GM19240 (cell line): Measurements from ENCODE around the gene TNFAIP6.
"Not testable (repeated sequence)": the region's sequence is repeated elsewhere in the genome, so short reads cannot be mapped to it uniquely, and the experiment has no call there.

Experiments
- DNase-seq: peaks from one replicate; pipeline ENCODE4 v3.0.0; 2011; ENCODE audit warnings: low spot score; ENCODE audit not compliant: insufficient read length

The TNFAIP6 gene

GRCh38 chr2:151357359-151357758, at the start of gene TNFAIP6:
TNFAIP6 (plus strand) TSS chr2:151357592; CDS start chr2:151357667, 75 bp downstream.
- no peak for DNase-seq

DNA sequence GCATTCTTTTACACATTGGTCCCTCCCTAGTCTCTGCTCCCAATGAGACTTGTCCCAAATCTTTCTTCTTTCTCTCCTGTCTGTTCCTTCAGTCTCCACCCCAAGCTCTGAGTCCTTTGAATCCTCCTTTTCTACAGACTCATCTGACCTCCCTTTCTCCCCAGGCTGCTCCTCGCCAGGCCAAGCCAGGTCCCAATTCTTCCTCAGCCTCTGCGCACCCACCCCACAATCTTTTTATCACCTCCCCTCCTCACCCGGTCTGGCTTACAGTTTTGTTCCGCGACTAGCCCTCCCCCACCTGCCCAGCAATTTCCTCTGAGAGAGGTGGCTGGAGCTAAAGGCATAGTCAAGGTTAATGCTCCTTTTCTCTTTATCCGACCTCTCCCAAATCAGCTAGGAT, 47.1 kb upstream of the TNFAIP6 start:
- DNase-seq = not testable (repeated sequence)

DNA sequence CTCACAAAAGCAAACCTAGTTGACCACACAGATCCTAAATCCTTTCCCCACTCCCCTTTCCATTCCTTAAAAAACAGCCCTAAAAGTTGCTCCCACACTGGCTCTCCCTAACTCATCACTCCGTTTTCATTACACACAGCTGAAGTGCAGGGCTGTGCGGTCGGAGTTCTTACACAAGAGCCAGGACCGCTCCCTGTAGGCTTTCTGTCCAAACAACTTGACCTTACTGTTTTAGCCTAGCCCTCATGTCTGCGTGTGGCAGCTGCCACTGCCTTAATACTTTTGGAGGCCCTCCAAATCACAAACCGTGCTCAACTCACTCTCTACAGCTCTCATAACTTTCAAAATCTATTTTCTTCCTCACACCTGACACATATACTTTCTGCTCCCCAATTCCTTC, 45.0 kb upstream of the TNFAIP6 start:
- DNase-seq = not testable (repeated sequence)

- DNase-seq = no peak
Observed at GRCh38 chr2:151315381-151315903, 42.0 kb upstream of the TNFAIP6 start.

DNA sequence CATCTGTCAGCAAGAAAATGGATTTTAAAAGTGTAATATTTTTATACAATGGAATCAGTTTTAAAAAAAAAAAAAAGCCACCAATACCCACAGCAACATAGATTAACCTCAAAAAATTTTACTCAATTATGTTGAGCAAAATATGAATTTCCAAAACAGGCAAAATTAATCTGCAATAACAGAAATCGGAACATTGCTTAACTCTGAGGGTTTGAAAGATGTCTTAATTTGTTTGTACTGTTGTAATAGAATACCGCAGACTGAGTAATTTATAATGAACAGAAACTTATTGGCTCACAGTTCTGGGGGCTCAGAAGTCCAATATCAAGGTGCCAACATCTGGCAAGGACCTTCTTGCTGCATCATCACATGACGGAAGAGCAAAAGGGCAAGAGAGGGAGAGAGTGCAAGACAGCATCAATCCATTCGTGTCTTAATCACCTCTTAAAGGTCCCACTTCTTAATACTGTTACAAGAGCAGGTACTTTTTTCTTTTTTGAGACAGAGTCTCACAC, 31.8 kb upstream of the TNFAIP6 start:
- no peak for DNase-seq

GRCh38 chr2:151326554-151326953, 30.8 kb upstream of the TNFAIP6 start:
- DNase-seq = no peak

DNA sequence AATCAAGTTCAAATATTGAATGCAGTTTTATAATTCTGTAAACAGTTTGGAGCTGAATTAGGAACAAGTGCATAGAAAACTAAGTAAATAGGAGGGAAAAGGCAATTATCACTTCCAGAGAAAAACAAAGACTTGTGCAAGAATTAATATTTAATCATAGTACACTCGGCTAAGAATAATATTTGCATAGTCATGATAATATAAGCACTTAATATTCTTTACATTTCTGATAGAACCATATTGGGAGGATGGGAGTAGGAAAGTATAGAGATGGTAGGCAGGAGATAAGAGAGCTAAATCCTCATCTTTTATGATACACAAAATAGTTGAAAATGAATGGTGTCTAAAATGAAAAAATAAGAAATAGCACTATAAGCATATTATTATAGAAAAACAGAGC, 27.4 kb upstream of the TNFAIP6 start:
- DNase-seq = no peak

- DNase-seq = no peak
Observed at GRCh38 chr2:151333083-151333482, 24.3 kb upstream of the TNFAIP6 start.

DNA sequence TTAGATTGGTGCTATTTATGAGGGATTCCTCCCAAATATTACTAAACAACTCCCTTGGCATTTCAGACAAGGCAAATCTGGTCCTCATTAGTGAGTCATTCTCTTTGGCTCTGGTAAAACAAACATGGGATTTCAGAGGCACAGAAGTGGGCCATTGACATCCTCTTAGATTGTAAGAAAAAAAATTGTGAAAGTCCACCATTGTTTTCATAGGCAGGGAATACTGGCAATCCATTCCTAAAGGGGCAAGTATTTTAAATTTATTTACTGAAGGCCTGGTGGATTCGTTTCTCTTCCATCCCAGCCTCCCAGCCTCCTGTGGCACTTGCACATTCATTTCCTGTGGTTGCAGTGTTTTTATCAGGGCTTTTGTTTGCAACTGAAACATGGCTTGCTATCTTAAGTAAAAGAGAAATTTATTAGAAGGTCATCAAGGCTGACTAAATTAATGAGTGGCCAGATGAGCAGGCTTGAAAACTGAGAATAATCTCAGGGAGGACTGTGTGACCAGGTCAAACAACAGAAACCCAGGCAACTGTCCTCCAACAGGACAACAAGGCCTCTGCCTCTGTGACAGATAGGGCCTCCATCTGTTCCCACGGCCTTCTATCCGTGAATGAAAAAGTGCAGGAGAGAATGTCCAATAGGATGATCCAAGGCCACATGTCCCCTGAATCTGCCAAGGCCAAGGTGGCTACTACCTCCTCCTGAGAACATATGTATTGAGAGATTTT, 23.1 kb upstream of the TNFAIP6 start:
- no peak for DNase-seq

- no peak for DNase-seq
Observed at GRCh38 chr2:151336863-151337371, 20.5 kb upstream of the TNFAIP6 start.

DNA sequence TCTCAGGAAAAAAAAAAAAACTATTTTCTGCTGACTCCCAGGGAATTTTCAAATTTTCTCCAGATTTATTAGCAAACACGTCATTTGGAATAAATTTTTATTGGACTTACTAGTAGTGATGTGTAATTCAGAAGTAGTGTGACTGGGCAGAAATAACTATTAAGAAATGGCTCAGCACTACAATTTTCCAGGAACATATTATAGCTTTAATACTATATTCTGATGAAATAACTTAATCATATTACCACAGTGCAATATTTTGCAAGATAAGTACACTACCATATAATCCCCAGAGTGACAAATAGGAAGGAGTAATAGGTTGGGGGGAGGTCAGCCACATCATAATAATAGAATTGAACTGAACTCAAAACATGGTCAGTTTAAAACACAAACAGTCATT, 19.7 kb upstream of the TNFAIP6 start:
- no peak for DNase-seq

- no peak for DNase-seq
Observed at GRCh38 chr2:151338115-151338514, 19.3 kb upstream of the TNFAIP6 start.

DNA sequence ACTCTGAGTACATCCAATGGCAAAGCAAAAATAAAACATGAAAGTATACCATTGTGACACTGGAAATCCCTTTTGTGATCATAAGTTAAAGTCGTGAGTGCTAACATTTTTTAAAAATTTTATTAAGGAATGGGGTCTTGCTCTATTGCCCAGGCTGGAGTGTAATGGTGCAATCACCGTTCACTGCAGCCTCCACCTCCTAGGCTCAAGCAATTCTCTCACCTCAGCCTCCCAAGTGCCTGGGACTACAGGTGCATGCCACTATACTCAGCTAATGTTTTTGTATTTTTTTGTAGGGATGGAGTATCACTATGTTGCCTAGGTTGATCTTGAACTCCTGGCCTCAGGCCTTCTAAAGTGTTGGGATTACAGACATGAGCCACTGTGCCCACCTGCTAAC, 14.3 kb upstream of the TNFAIP6 start:
- DNase-seq = no peak

GRCh38 chr2:151344191-151344590, 13.2 kb upstream of the TNFAIP6 start:
- not testable (repeated sequence) for DNase-seq

- no peak for DNase-seq
Observed at GRCh38 chr2:151344906-151345305, 12.5 kb upstream of the TNFAIP6 start.

DNA sequence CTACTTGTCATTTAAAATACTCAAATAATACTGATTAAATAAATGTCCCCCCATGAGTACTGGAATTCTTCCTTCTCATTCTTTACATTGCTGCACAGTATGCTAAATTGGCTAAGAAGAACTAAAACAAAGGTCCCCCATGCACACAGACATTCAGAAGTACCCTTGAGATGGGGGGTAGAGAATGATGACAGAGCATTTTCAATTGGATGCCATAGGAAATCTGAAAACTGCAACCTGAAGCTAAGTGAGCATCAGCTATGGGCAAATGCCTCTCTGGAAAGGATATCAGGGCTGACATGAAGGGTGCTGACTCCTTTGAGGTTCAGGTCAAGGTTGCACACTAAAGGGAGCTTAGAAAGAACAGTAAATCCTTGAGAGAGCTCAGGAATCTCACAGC, 10.1 kb upstream of the TNFAIP6 start:
- DNase-seq = no peak

DNA sequence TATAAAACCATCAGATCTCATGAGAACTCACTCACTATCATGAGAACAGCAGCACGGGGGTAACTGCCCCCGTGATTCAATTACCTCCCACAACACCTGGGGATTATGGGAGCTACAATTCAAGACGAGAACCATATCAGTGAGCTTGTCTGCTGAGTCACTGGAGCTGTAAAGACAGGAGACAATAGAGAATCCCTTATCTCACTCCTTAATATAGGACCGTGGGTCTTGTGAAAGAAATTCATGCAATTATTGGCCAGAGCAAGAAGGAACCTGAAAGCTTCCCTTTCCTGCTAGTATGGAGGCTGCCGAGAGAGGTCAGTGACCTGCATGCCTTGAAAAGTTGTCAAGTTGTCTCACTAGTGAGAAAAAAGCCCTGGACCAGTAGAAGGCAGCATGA, 9.5 kb upstream of the TNFAIP6 start:
- no peak for DNase-seq

DNA sequence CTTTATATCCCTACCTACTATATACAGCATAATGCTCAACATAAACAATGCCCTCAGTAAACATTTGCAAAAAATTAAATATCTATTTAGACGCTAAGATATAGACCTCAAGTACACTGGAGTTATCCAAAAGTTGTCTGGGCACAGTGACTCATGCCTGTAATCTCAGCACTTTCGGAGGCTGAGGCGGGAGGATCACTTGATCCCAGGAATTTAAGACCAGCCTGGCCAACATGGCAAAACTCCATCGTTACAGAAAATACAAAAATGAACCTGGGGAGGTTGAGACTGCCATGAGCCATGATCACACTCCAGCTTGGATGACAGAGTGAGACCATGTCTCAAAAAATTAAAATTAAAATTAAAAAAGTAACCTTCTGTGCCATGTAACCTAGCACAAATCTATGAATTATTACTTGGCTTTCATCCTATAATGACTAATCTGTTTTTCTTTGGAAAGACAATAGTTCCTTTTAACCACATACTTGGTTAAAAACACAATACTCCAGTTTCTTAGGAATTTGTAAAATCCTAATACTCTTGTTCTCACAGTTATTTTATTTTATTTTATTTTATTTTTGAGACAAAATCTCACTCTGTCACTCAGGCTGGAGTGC, 6.7 kb upstream of the TNFAIP6 start:
- no peak for DNase-seq

DNA sequence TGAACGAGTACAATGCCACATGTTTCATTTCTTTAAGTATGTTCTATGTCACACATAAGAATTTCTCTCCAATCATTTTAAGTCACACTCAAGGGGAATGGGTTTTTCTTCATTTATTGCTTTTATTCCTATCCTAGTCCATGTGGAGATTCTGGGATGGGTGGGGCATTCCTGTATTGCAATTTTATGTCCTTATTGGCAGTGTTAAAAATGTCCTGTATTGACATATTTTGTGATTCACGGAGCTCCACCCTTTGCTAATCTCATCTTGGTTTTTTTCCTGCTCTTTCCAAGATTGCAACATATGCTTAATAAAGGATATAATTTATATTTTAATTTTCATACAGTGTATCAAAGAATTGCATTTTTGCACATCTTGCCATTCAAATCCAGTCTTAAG, 3.4 kb upstream of the TNFAIP6 start:
- no peak for DNase-seq

DNA sequence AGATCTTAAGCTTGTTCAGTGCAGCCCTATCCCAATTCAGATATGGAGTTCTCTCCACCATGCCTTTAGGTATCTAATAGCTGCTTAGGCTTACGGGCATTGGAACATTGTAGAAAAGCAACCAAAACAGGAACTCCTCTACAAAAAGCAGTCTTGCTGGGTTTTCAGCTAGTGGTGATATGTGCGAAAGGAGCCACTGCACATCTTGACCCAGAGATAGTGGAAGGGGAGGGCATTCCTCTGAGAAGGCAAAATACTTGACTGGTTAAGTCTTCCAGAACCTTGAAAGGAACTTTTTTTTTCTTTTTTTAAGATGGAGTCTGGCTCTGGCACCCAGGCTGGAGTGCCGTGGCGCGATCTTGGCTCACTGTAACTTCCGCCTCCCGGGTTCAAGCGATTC, 2.6 kb upstream of the TNFAIP6 start:
- DNase-seq = no peak

DNA sequence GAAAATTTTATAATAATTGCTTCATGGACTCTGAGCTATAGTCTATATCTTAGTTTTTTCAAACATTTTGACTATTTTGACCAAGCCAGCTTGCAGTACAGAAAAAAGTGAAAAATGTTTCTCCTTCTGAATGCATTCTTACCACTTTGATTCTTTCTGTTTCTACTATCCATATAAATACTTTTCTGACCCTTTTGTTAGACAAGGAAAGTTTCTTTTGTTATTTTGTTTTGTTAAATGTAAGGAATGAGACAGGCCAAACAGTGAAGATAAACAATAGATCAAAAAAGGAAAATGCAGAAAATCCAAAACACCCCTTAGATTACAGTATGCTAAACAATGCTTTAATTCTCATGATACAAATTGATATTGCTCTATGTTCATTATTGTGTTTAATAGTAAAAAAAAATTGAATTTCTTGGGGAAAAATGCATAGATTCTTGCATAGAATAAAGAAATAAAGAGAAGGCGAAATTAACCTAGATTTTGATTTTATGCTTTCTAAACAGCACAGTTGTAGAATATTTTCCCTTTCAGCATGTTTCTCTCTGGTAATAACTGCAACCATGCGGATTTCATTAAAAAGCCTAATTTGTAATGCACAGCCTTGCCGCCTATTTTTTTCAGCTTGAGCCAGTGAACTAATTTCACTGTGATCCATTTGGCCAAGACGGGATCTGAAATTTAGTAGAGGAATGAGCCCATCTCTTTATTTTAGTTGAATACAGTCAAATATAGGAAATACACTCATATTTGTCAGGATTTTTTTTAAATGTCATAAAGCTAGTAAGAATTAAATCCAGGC, 976 bp downstream of the TNFAIP6 start:
- DNase-seq = no peak
